Astrocyte of the cerebellum (primary cell): ENCODE results near the gene KCTD16.

Source experiments
- DNase-seq: peaks from one replicate; pipeline ENCODE4 v3.0.0-alpha.2; 2011; ENCODE audit warnings: low read depth
- H3K4me3 ChIP-seq: 2 replicates; pipeline ENCODE4 v1.5.1; 2011; ENCODE audit warnings: mild to moderate bottlenecking, low read depth, low read length, moderate library complexity
- in situ Hi-C: cut with HindIII; loops from 2 replicates; pipeline ENCODE4 v1.10.0; 2017; ENCODE audit warnings: low sequenced_read_pairs
- TF ChIP-seq, protein P1 (sequence below): IDR thresholded peaks from 2 replicates; pipeline ENCODE4 v1.5.1; 2012; ENCODE audit warnings: low read length, low read depth, moderate library complexity, mild to moderate bottlenecking; ENCODE audit errors: missing control alignments

KCTD16 gene

DNA sequence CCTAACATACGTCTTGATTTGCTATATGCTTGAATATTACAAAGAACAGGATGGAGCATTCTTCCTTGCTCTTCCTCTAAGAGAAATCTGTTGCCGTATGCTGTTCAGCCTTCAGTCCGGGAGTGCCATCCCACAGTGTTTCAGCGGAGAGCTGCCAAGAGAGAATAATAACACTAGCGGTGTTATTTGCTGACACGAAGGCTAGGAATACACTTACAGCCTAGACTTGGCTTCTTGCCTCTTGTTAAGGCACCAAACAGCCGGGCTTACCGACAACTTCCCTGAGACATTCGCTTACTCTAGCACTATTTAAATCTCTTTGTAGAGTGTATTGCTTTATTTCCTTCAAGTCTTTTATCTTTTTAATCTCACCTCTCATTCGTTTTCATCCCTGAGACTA is 31.4 kb downstream of the KCTD16 start:
- in situ Hi-C loops, result no loop called here
- TF ChIP-seq, protein P1, sequence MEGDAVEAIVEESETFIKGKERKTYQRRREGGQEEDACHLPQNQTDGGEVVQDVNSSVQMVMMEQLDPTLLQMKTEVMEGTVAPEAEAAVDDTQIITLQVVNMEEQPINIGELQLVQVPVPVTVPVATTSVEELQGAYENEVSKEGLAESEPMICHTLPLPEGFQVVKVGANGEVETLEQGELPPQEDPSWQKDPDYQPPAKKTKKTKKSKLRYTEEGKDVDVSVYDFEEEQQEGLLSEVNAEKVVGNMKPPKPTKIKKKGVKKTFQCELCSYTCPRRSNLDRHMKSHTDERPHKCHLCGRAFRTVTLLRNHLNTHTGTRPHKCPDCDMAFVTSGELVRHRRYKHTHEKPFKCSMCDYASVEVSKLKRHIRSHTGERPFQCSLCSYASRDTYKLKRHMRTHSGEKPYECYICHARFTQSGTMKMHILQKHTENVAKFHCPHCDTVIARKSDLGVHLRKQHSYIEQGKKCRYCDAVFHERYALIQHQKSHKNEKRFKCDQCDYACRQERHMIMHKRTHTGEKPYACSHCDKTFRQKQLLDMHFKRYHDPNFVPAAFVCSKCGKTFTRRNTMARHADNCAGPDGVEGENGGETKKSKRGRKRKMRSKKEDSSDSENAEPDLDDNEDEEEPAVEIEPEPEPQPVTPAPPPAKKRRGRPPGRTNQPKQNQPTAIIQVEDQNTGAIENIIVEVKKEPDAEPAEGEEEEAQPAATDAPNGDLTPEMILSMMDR, result no peak
- peak; percentile 39 for DNase-seq
- no peak overlapping the region for H3K4me3 ChIP-seq

GRCh38 chr5:144202726-144203125 is 32.1 kb downstream of the KCTD16 start:
- TF ChIP-seq, protein P1, result no peak
- in situ Hi-C loops, result no loop called here
- DNase-seq, result no peak
- H3K4me3 ChIP-seq, result no peak overlapping the region

DNA sequence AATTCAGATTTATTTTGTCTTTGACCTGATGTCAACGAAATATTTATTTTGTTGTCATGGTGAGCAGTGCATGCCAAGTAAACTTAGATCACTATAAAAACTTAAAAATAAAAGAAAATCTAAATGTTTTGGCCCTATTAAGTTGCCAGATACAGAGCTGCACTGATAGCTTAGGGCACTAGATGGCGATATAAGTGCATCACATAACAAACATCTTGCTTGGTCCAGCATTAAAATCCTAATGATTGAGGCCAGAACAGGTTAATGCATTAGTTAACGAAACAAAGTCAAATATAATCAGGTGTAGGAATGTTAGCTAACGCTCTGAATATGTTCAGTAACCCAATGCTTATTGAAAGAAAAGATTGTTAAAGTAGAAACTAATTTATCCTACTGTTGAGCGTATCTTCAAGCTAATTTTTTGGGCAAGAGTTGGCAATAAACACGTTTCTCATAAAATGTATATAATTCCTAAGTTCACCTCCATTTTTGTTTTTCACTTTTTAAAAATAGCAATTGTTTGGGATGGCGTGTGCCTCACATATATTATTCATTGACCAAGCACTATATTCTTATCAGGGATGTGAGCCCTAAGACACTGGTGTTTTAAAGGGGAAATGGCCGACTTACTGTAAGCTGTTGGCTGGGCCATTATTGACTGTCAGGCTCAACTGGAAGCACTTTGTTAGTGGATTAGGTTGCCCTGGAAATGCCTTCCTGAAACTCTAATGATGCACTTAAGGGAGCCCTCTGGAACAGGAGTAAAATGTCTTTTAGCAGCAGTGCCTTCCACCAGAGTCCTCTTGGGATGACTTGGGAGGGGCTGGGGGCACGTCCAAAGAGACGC is 33.3 kb downstream of the KCTD16 start:
- in situ Hi-C loops, result no loop called here
- TF ChIP-seq, protein P1, result peak; percentile 84
- DNase-seq, result peak; percentile 67
- no peak overlapping the region for H3K4me3 ChIP-seq

DNA sequence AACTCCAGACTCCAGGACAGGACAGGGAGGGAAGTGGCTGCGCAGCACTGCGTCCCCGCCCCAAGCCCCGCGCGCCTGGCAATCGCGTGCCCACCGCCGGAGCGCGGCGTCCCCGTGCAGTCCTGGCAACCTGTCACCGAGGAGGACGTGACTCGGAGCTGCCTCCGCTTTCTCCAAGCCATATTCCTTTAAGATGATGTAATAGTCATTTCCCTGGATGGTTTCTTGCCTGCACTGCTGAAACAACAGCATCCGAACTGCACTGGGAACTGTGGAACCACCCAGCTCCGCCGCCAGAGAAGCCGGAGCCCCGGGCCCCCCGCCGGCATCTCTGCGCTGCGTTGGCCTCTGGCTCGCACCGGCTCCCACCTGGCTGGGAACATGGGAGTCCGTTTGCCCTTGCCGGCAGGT is 34.5 kb downstream of the KCTD16 start:
- H3K4me3 ChIP-seq, result peak overlapping the region; percentile 39
- in situ Hi-C loops, result no loop called here

DNA sequence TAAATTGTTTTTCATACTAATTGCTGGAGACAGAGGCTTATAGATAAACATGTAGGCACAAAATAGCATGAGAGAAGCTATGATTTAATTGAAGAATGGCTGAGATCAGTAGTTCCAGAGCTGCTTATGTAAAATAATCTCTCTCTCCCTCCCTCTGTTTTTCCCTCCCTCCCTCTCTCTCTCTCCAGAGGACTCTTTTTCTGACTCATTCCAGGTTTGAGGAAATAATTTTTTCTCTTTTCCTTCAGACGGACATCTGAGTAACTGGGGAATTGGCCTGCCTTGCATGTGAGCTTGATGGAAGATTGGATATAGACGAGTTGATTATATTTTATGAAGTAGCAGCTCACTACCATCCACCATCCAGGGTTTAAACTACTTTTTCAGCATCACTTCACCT is 35.5 kb downstream of the KCTD16 start:
- H3K4me3 ChIP-seq, result no peak overlapping the region
- in situ Hi-C loops, result no loop called here
- DNase-seq, result no peak
- TF ChIP-seq, protein P1, result no peak

More for the DNA sequence above, 34.5 kb downstream of the KCTD16 start:
- TF ChIP-seq, protein P1, result no peak
- peak; percentile 13 for DNase-seq

DNA sequence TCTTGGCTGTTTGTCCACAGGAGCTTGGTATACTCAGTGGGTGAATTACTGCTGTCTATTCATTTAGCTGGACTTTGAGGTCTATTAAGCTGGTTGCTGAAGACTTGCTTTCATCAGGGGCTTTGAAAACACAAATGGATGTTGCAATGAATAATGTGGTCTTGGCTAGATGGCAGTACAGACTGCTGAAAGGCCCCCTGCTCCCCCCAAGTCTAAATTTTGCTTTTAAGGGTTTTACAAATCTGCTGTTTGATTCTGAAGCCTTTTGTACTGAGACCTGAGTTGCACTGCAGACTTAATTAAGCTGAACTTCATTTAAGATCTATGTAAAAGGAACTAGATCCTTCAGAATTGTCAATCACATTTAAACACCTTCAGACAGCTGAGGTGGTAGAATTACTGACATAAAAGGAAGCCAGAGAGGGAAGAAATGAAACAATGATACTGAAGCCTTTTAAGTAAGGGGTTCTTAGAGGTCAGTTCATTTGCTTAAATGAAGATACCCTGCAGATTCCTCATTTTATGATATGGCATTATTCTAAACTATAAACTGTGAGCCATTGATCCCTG is 37.3 kb downstream of the KCTD16 start:
- no peak overlapping the region for H3K4me3 ChIP-seq
- TF ChIP-seq, protein P1, result no peak
- DNase-seq, result no peak
- in situ Hi-C loops, result no loop called here
